Neural crest cell (in vitro differentiated cells): ENCODE data around the gene ZNF18. TPM values are rescaled to one million over a fixed set of nuclear protein-coding genes. Genes with fewer than 3 reads are reported as not detected.
A peak's percentile ranks its signal among the peaks of the same experiment; 100 is the strongest.

Experiments used
- DNase-seq: peaks from one replicate; pipeline ENCODE4 v3.0.0; 2021; ENCODE audit warnings: low read depth, mixed read lengths, low spot score
- H3K27ac Mint-ChIP-seq: one replicate; pipeline ENCODE4 v1.8.0; 2021; ENCODE audit warnings: mild to moderate bottlenecking, mixed read lengths; ENCODE audit not compliant: unreplicated experiment
- H3K27me3 Mint-ChIP-seq: 2 replicates; pipeline ENCODE4 v1.8.0; 2021; ENCODE audit warnings: low read depth, mild to moderate bottlenecking, mixed read lengths
- H3K36me3 Mint-ChIP-seq: 2 replicates; pipeline ENCODE4 v1.8.0; 2021; ENCODE audit warnings: low read depth, mild to moderate bottlenecking, mixed read lengths
- H3K4me1 Mint-ChIP-seq: 2 replicates; pipeline ENCODE4 v1.8.0; 2021; ENCODE audit warnings: mixed read lengths
- H3K4me3 Mint-ChIP-seq: one replicate; pipeline ENCODE4 v1.8.0; 2021; ENCODE audit warnings: mild to moderate bottlenecking, mixed read lengths
- H3K9me3 Mint-ChIP-seq: 2 replicates; pipeline ENCODE4 v1.8.0; 2021; ENCODE audit warnings: mixed read lengths
- long read RNA-seq: library from polyadenylated mRNA; unstranded; transcript quantifications from one replicate; pipeline ENCODE4 v2.0.0, GENCODE V29; 2020
- total RNA-seq: library from RNA; stranded (reverse); gene quantifications from 2 replicates; pipeline ENCODE4 v1.2.1, GENCODE V29; 2021
- TF ChIP-seq, protein P1 (sequence below): fragments of 200-600 bp; sonication (generic); conservative IDR thresholded peaks from 2 replicates; pipeline ENCODE4 v1.5.0; 2021; ENCODE audit warnings: antibody characterized with exemption, mild to moderate bottlenecking

ZNF18 gene, protein sequence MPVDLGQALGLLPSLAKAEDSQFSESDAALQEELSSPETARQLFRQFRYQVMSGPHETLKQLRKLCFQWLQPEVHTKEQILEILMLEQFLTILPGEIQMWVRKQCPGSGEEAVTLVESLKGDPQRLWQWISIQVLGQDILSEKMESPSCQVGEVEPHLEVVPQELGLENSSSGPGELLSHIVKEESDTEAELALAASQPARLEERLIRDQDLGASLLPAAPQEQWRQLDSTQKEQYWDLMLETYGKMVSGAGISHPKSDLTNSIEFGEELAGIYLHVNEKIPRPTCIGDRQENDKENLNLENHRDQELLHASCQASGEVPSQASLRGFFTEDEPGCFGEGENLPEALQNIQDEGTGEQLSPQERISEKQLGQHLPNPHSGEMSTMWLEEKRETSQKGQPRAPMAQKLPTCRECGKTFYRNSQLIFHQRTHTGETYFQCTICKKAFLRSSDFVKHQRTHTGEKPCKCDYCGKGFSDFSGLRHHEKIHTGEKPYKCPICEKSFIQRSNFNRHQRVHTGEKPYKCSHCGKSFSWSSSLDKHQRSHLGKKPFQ
- total RNA-seq = 7.5 and 8.1 TPM in 2 replicates
- long read RNA-seq, transcript ZNF18-205 (6 exons, 2,250 nt) = minor isoform, 5 of 32 reads
- long read RNA-seq, transcript ZNF18-204 (7 exons, 2,330 nt) = minor isoform, 9 of 32 reads
- long read RNA-seq, transcript ZNF18-202 (7 exons, 2,261 nt) = major isoform, 10 of 32 reads
- long read RNA-seq, partial matches to known transcripts = 2 of 32 reads
- long read RNA-seq, other reads (novel, unspliced or antisense) = 6 of 32 reads

DNA sequence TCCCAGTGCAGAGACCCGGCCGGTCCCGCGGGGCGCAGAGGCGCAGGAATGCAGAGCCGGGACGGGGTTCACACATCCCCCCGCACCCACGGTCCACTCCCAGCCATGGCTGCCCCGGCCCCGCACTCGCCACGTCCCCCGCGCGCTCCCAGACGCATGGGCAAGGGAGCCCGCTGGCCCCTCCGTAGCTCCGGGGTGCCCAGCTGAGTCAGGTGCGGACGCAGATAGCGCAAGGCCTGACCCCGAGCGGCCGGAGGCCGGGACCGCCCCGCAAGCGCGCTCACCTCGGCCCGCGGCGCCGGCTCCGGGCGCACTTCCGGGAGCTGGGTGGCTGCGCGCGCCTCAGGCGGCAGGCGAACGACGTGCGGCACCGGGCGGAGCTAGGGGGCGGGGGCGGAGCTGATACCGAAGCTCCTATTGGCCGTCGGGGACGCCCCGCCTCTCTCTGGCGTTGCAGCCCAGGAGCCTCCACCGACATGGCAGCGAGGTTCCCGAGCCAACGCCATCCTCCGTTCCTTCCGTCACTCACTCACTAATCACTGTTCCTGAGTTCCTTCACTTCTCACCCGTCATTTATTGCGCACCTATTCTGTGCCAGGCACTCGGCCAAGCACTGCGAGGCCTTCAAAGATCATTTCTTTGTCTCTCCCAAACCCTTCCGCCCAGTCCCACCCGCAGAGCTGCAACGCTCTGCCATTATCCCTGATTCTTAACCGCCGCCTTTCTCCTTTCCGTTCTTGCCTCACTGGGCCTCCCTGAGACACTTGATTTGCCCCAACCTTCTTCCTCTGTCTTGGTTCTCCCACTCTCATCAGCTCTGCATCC, at the start of gene ZNF18:
Gene ZNF18 (minus strand): TSS at position 329 of the 825 bp plus-strand sequence. CDS start 4,646 bp downstream, outside the sequence.
- Mint-ChIP-seq H3K27ac (peak within 1 kb of the TSS; percentile 98), H3K36me3 (peaks cover 5% of the 10 kb centered on the region), H3K9me3 (no peaks in the 10 kb centered on the region), H3K27me3 (no peaks in the 10 kb centered on the region), H3K4me1 (peaks cover 5% of the 10 kb centered on the region), H3K4me3 (peak within 1 kb of the TSS; percentile 94)
- TF ChIP-seq, protein P1, sequence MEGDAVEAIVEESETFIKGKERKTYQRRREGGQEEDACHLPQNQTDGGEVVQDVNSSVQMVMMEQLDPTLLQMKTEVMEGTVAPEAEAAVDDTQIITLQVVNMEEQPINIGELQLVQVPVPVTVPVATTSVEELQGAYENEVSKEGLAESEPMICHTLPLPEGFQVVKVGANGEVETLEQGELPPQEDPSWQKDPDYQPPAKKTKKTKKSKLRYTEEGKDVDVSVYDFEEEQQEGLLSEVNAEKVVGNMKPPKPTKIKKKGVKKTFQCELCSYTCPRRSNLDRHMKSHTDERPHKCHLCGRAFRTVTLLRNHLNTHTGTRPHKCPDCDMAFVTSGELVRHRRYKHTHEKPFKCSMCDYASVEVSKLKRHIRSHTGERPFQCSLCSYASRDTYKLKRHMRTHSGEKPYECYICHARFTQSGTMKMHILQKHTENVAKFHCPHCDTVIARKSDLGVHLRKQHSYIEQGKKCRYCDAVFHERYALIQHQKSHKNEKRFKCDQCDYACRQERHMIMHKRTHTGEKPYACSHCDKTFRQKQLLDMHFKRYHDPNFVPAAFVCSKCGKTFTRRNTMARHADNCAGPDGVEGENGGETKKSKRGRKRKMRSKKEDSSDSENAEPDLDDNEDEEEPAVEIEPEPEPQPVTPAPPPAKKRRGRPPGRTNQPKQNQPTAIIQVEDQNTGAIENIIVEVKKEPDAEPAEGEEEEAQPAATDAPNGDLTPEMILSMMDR = no peak
- peak; percentile 86 for DNase-seq

DNA sequence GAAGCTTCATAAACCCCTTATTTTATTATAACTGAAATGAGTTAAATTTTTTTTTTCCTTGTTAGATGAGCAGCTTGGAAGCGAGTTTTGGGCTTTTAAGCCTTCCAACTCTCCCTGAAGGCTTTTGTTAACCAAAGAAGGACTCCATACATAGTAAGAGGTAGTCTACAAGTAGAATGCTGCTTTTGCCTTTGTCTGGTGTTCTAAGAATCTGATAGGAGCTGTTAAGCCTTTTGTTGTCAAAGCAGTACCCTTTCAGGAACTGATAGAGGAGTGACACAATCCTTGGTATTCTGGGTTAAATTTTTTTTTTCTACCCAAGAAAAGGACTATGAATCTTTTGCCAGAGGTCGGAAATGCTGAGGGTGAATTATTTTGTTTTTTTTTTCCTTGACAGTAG, 49.5 kb upstream of the ZNF18 start:
- DNase-seq = no peak
- TF ChIP-seq, protein P1 = no peak
- Mint-ChIP-seq H3K27ac (no peak overlapping the region), H3K4me1 (peaks cover 26% of the 10 kb centered on the region), H3K36me3 (no peaks in the 10 kb centered on the region), H3K4me3 (no peak overlapping the region), H3K9me3 (no peaks in the 10 kb centered on the region), H3K27me3 (no peaks in the 10 kb centered on the region)

DNA sequence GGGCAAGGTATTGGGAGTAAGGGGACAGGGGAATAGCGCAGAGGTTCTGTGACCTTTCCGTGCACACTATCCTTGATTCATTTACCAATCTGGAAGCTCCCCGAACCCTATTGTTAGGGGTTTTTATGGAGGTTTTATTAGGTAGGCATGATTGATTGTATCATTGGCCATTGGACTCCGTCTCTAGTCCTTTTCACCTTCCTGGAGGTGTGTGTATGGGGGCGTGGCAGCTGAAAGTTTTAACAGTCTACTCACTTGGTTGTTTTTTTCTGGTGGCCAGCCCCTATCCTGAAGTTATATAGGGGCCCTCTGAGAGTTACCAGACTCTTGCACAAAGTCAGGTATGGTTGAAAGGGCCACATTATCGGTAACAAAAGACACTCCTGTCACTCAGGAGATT, 46.4 kb upstream of the ZNF18 start:
- no peaks in the 10 kb centered on the region for H3K27me3 Mint-ChIP-seq
- H3K27ac Mint-ChIP-seq = no peak overlapping the region
- TF ChIP-seq, protein P1 = no peak
- H3K9me3 Mint-ChIP-seq = no peaks in the 10 kb centered on the region
- peaks cover 22% of the 10 kb centered on the region for H3K4me1 Mint-ChIP-seq
- no peak overlapping the region for H3K4me3 Mint-ChIP-seq
- no peak for DNase-seq
- no peaks in the 10 kb centered on the region for H3K36me3 Mint-ChIP-seq

DNA sequence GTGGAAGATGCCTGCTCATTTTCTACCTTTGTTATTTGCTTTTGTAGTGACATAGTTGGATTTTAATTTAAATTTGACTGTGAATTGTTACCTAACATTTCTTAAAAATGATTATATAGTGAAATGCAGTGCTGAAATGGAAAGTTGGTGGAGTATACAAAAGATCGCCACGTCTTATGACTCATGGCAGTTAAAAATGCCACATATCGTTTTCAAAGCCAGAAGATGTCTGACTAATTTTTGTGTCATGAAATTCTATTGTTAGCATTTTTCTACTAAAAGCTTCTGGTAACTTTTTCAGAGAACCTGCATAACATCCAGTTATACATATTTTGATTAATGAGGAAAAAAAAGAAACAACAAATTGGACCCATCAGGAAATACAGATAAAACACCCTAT, 44.0 kb upstream of the ZNF18 start:
- Mint-ChIP-seq H3K27ac (no peak overlapping the region), H3K36me3 (no peaks in the 10 kb centered on the region), H3K9me3 (no peaks in the 10 kb centered on the region), H3K4me3 (no peak overlapping the region), H3K27me3 (no peaks in the 10 kb centered on the region), H3K4me1 (peaks cover 11% of the 10 kb centered on the region)
- TF ChIP-seq, protein P1 = no peak
- DNase-seq = no peak

DNA sequence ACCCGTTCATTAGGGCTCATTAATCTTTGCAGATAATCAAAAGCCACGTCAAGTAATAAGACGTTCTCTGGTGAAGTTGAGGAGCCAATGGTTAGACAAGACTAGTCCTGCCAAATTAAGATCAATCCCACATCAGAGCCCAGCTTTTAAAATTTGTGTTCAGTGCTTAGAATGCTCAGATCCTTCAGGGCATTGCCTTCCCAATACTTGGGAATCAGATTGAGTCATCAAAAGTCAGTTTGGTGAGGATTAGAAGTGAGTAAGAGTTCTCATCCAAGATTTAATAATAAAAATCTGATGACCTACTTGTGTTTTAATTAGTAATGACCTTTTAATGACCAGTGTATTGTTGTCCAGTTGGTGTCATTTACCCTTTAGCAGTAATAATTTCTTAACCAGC, 43.2 kb upstream of the ZNF18 start:
- TF ChIP-seq, protein P1 = no peak
- H3K4me1 Mint-ChIP-seq = peaks cover 4% of the 10 kb centered on the region
- H3K27ac Mint-ChIP-seq = no peak overlapping the region
- no peak for DNase-seq
- no peaks in the 10 kb centered on the region for H3K9me3 Mint-ChIP-seq
- H3K27me3 Mint-ChIP-seq = no peaks in the 10 kb centered on the region
- no peak overlapping the region for H3K4me3 Mint-ChIP-seq
- H3K36me3 Mint-ChIP-seq = no peaks in the 10 kb centered on the region
